Ureter (tissue), 1 donor: Measurements from ENCODE around the gene RAD18. TPM values are rescaled to one million over a fixed set of nuclear protein-coding genes. Genes with fewer than 3 reads are reported as not detected.

Source experiments
- DNase-seq: peaks from one replicate; pipeline ENCODE4 v3.0.0-alpha.2; 2020; ENCODE audit warnings: low spot score
- total RNA-seq: library from RNA; stranded (reverse); gene quantifications from one replicate; pipeline ENCODE4 v1.2.4, GENCODE V29; 2023
- donor health status: DM: yes; HTN: yes; CAD: no.

RAD18 gene
- total RNA-seq, 1 donor from 2014 or later = 9.4 TPM

DNA sequence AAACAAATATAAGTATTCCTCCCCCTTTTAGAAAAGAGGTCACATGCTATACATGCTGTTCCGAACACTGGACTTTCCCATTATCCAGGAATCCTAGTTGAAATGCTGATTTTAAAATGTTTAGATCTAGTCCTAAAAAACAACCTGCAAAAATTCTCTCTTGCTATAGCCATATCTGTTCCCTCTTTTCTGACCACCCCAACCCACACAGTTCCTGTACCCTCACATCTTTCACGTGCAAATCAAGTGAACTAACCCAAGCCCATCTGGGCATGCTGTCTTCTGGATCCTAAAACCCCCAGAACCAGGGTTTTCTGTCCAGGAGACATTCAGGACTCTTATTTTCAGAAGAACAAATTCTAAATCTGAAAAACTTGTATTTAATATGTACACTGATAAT lies 67.4 kb downstream of the RAD18 start:
- DNase-seq = no peak

DNA sequence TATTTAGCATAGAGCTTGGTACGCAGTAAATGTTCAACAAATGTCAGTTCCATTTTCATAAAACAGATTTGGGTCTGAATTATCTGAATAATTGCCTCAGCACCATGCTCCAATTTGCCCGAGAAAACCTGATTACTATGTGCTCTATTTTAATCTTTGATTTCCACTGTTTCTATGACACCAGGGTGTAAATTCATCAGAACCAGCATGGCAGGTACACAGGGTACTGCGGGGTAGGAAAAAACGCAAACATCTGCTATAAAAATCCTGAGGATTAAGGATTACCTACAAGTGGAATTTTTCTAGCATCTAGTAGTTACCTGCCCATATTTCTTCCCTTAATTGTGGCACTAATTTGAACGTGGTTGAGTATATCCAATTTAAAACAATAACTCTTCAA lies 70.3 kb downstream of the RAD18 start:
- DNase-seq = no peak

DNA sequence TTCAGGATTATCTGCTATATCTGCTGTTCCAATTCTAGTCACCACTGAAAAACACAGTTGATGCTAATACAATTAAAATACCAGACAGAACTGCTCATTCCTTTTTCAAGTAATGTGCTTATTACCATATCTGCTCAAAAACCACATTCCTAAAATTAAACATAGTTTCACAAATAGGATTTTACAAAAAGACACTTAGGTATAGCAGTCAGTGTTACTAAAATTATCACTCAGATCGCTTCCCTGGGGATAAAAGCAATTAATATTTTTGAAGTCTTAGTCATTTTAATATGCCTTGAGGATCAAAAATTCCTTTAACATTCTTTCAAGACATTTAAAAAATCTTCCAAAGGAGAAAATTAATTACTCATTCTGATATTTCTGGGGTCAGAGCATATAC lies 71.5 kb downstream of the RAD18 start:
- no peak for DNase-seq

DNA sequence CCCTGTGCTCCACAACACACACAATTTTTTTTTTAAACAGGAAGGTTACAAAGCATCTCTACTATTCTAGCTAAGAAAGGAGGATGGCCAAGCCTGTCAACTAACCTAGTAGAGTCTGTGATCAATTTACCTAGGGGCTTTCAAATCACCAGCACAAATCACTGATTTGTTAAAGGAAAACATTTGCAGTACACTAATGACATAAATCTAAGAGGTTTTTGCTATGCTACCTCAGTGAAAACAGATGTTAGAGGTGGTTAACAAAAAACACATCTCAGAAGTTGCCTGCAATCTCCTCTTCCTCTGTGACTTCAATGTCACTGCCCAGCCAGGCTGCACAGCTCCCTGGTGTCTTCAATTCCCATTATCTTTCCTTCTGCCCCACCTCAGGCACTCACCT lies 72.0 kb downstream of the RAD18 start:
- DNase-seq = no peak

DNA sequence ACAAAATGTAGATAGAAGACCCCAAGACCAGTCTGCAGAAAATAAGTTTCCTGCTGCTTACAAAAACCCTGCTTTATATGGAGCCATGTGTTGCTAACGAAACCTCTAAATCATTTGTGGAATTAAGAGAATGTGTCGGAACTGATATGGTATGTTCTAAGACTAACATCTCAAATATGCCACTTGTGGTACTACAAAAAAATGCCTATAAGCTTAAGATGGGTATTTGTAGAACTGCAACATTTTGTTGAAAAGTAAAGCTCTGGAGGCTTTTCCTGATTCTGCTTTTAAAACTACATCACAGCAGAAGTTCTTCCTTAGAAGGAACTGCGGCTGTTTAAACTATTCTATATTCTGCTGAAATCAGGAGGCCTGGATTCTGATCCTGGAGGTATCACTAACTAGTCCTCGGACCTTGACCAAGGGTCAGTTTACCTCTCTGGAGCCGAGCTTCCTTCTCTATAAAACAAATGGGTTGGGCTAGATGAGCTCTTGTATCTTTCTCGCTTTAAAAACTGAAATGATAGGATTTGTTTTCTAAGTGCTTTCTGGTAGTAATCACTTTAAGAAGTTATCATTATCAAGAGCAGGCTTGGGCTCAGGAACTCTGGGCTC lies 74.9 kb downstream of the RAD18 start:
- no peak for DNase-seq

DNA sequence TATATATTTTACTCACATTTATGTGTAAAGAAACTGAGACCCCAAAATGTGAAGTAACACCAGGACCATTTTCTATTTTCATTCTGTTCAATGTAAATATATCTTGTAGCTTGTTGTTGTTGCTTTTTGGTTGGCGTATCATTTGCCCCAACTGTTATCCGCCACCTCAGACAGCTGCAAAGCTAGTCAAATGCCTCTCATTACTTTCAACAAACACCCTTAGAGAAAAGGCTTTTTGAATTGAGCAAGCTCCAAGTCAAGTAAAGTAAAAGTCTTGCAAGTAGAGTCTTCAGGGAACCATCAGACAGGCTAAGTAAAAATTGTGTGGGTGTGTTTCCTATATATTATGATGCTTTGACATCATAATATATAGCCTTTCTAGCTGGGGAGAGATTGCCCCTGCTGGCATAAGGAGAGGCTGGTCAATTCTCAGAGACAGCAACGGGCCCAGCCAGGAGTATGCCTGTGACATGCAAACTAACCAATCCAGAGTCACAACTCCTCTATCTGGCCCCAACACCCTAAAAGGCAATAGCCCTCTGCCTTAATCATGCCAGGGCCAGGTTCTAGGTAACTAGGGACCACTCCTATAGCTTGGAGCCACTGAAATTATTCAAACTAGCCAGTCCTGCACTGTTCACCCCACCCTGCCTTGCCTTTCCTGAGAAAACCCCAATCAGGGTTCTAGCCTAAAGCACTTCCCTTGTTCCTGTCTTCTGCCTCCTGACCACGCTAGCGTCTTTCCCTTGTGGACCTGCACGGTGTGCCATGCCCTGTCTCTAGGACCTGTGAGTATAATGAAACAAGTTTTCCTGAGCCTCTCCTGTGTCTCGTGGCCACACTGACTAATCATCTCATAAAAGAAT lies 75.6 kb downstream of the RAD18 start:
- no peak for DNase-seq

DNA sequence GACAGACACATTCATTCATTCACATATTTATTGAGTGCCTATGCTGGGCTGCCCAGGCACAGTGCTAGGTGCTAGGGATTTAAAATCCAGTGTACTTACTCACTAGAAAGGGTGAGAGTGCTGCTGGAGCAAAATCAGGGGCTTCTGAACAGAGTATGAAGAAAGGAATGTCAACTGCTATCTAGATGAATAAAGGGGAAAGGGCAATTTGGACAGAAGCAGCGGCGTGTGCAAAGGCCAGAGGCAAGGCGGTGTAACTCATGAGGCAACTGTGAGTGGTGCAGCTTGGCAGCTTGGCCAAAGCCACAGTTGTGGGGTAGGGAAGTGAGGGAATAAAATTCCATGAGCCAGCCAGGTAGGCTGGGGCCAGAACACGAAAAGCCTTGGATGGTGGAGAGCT lies 76.7 kb downstream of the RAD18 start:
- no peak for DNase-seq

DNA sequence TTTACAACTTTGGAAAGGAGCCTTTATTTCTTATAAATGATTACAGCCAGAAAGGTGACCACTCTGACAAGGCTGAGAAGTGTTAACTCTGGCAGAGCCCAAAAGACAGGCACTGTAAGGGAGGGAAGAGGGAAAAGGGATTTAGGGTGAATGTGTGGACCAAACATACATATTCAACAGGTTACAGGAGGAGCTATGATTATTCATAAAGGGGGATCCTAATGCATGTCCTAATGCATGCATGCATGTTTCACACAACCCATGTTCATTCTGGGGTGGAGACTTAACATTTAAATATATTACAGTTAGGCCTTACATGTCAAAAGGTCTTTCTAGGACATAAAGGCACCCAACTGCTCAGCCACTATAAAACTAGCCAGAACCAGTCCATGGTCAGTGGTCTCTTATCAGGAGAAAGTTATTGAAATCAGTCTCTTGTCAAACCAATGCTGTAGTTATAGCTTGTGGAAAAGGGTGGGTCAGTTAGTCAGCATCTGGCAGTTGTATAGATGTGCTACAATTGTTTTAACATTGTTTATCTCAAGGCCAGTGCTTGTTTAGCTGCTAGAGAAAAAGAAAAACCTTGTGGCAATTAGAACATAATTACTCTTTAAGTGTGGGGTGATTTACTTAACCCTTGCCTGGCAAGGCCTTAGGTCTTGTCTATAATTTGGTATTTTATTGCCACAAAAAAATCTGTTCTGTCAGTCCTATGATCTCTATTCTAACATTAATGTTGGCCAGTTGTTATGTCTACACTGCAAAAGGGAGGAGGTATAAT lies 77.5 kb downstream of the RAD18 start:
- no peak for DNase-seq

DNA sequence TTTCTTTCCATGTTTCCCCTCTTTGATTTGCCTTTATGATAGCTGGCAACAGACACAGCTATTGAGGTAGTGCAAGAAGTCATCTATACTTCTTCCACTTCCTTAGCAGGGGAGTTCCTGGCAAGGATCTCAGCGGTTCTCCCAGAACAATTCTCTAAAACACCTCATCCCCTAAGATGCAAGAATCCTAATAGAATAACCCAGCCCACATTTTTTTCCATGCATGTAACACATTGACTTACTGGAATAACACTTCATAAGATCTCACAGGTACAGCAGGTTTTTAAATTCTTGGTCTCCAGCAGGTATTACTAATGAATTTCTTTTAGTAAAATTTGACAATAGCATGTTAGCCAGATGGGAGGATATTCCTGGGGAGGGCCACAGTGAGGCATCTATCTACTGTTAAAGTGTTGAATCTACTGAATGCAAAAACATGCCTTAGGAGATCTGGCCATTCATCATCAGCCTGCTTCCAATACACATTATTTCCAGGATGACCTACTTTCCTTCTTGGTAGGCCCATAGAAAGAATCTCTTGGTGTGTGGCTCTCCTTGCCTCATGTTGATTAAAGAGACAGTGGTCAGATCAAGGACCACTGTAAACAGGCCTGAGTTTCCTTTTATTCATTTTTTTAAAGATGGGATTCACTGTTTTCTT lies 78.5 kb downstream of the RAD18 start:
- no peak for DNase-seq

DNA sequence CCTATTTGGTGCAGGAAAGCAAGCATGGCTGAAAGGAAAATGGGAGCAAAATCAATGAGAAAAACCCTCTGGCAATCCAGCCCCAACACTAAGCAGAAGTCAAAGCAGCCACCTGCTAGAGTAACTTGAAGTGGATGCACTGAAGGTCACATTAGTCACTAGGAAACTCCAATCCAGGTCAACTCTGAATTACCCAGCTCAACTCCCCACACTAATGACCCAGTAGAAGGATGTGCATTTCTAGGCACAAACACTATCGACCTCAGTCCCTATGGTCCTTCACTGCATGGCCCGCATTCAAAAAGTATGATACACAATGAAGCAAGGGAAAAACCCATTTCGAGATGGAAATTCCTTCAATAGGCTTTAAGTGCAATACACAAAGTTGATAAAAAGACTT lies 80.6 kb downstream of the RAD18 start:
- no peak for DNase-seq

DNA sequence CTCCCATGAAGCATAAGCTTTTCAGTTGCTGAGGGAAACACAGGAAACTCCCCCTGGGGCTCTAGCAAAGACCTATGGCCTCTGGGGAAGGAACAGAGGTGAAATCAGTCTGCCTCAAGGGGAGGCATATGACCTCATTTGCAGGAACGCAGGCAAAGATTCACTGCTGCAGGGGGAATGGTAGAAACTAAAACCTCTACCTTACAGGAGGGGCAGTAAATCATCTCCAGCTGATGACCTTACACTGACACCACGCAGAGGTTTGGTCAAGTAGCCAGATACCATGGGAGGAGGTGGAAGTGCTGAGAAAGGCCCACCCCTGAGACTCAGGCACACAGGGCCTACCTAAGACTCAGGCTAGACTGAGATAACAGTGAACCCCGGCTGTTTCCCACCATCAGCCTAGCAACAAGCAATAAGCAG lies 81.1 kb downstream of the RAD18 start:
- DNase-seq = no peak

DNA sequence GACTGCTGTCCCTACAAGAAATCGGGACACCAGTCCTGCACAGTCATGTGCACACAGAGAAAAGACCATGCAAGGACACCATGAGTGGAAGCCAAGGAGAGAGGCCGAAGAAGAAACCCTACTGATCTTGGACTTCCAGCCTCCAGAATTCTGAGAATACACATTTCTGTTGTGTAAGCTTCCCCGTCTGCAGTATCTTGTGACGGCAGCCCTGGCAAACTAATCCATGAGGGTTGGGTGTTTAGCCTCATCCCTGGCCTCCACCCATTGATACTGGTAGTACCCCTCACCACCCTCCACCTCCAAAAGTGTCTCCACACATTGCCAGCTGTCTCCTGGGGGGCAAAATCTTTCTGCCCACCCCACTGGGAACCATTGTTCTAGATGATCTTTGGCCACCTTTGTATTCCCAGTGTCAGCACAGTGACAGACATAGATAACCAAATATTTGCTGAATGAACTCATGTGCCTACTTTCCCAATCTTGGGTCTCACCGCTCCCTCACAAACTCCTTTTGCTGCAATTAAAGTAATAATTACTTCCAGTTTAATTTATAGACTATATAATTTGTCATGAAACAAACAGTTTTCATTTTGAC lies 83.8 kb downstream of the RAD18 start:
- no peak for DNase-seq

DNA sequence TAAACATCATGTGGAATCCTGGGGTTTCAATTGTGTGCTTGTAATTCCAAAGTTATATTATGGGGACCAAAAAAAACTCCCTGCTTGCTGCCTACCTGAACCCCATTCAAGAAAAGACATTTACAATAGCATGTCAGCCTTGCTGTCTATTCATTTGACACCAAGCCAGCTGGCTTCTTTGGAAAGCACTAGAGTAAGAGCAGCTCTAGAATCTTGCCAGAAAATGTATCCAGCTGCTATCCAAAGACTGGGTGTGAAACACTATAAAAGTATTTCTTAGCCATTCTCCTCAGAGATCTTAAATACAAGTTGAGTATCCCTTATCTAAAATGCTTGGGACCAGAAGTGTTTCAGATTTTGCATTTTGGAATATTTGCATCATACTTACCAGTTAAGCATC lies 87.4 kb downstream of the RAD18 start:
- DNase-seq = no peak

DNA sequence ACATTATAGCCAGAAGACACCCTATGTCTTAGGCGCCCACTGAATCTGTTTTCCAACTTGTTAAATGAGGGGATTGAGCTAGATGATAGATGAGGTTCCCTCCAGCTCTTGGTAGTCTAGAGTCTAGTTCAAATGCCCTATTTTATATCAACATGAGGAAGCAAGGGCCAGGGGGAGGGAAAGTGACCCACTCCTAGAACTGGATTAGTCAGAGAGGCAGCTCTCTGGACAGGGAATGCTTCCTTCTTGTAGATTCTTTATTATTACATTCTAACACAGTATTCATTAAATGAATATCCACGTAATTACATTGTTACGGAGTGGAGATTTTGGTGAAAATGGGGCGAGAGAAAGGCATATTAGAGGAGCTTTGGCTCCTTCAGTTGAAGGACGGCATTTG lies 89.5 kb downstream of the RAD18 start:
- DNase-seq = no peak

DNA sequence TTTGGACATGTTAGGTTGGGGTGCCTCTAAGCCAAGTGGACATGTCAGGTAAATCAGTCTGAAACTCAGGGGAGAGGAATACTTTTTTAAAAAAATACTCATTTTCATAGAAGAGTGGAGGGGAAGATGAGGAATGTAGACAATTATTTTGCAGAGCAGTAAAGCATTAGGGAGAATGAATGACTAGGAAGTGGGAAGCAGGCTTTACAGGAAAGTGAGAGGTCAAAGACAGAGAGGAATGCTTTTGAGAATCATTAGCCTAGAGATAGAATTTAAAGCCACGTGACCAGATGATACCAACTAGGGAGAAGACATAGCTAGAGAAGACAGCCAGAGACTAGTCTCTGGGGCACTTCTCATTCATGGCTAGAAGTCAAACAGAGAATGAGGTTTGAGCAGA lies 91.0 kb downstream of the RAD18 start:
- no peak for DNase-seq

DNA sequence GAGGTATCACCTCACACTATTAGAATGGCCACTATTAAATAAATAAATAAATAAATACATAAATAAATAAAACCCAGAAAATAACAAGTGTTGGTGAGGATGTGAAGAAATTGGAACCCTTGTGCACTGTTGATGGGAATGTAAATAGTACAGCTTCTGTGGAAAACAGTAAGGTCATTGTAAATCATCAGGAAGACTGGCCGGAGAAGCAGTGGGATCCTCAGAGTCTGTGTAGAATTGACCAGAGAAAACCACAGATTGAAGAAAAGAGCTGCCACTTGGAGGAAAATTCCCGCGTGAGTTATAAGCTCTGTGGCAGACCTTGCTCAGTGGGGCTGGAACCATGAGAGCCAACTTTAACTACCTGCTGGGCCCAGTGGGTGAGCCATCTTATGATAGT lies 92.0 kb downstream of the RAD18 start:
- DNase-seq = no peak

DNA sequence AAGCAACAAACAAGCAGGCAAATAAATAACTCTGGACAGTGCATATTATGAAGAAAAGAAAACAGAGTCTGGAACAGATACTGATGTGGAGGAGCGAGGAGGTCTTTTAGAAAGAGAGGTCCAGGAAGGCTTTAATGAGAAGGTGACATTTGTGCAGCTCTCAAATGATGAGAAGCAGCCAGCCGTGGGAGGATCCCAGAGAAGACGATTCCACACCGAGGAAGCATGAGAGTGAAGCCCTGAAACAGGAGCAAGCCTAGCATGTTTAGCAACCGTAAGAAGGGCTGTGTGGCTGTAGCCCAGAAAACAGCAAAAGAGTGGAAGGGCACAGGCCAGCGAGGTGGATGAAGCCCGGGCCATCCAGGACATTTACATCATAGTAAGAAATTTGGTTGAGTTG lies 93.1 kb downstream of the RAD18 start:
- DNase-seq = no peak

DNA sequence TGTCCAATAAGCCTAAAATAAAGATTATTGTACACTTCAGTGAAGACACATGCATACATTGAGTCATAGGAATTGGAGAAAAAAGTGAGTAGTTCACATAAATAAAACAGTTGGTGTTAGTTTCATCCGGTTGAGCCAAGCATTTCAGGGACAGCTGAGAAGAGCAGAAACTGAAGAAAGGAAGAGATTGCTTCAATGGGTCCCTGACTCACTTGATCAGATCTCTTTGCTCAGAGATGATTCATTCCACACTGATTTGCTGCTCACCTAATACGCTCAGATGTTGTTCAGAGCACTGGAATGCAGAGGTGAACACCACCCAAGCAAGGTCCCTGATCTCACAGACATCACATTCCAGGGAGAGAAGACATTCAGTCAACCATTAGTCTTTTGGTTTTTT lies 93.7 kb downstream of the RAD18 start:
- DNase-seq = no peak

DNA sequence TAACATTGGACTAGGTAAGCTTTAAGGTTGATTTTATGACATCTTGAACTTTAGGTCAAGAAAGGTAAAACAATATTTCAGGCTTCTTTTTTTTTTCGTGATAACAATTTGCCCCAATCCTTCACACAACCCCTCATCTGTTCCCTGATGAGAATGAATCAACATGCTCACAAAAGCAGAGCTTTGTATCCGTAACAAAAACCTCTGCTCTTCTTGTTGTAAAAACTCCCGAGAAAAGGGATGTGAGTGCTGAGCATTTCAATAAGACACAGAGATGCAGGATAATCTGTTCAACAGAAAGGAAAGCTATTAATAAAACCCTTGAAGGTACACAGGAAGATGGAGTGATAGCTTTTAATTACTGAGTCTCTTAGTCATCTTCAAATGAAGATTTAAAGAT lies 94.3 kb downstream of the RAD18 start:
- no peak for DNase-seq

DNA sequence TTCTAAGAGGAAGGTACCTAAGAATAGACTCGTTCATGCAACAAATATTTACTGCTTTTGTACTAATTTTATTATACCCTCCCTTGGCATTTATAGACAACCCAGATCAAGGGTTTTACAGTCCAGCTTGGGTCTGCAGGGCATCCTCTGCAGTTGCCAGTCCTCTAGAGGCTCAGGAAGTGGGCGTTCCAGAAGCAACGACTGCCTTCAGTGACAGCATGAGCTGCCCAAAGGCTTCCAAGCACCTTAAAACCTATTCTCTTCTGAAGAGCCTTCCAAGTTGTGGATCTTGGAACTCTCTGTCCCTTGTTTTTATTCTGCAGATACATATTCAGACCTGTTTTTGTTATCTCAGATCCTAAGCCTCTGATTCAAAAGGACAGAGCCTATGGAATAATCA lies 95.6 kb downstream of the RAD18 start:
- no peak for DNase-seq

DNA sequence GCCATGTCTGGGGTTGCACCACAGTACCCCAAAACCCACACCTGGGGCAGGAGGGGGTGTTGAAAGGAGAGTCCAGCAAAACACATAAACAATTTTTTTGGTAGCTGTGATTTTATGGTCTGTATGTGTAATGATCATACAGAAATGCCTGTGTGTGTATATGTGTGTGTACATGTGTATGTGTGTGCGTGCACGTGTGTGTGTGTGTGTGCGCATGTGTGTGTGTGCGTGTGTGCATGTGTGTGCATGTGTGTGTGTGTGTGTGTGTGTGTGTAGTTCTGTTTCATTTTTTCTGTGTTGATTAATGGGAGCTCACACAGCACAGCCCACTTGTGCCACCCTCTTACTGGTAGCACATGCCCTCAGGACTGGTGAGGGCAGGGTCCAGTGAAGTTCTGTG lies 97.6 kb downstream of the RAD18 start:
- no peak for DNase-seq
